CD14-positive monocyte (primary cell): ENCODE data around the gene BTBD10. TPM values are rescaled to one million over a fixed set of nuclear protein-coding genes. Genes with fewer than 3 reads are reported as not detected.
A peak's percentile ranks its signal among the peaks of the same experiment; 100 is the strongest.

Source experiments
- DNase-seq, 3 donors: peaks; one replicate each; pipeline ENCODE4 v3.0.0-alpha.2; 2011 to 2022
- H2AFZ ChIP-seq: 2 replicates; pipeline ENCODE4 v1.6.0; 2012; ENCODE audit warnings: mild to moderate bottlenecking, low read depth, low read length, inconsistent platforms; ENCODE audit not compliant: insufficient read depth, poor library complexity, severe bottlenecking
- H3K27ac ChIP-seq, 2 donors: 1 replicate in 1 of 2; 2 replicates in 1 of 2; pipeline ENCODE4 v1.5.1; 2012 to 2013; ENCODE audit warnings: low read length in 2 of 2, control low read depth in 1 of 2, inconsistent platforms in 1 of 2, low read depth in 1 of 2, mild to moderate bottlenecking in 1 of 2
- H3K27me3 ChIP-seq, 2 donors: one replicate each; pipeline versions ENCODE4 v1.6.0 to v1.6.1; 2011 to 2013; ENCODE audit warnings: low read length in 2 of 2; ENCODE audit not compliant: control insufficient read depth in 2 of 2, insufficient read depth in 2 of 2
- H3K36me3 ChIP-seq, 2 donors: replicated peaks in 1 of 2; 1 replicate in 1 of 2; 2 replicates in 1 of 2; pipeline versions ENCODE4 v1.5.1 to v1.6.1; 2012 to 2013; ENCODE audit warnings: low read length in 2 of 2, control low read depth in 1 of 2, inconsistent platforms in 1 of 2, mild to moderate bottlenecking in 1 of 2; ENCODE audit not compliant: insufficient read depth in 2 of 2, control insufficient read depth in 1 of 2
- H3K4me1 ChIP-seq, 2 donors: 1 replicate in 1 of 2; 2 replicates in 1 of 2; pipeline versions ENCODE4 v1.5.1 to v1.6.1; 2012 to 2013; ENCODE audit warnings: low read length in 2 of 2, control low read depth in 1 of 2, inconsistent platforms in 1 of 2, mild to moderate bottlenecking in 1 of 2, moderate library complexity in 1 of 2; ENCODE audit not compliant: insufficient read depth in 2 of 2, control insufficient read depth in 1 of 2
- H3K4me2 ChIP-seq: replicated peaks from 2 replicates; pipeline ENCODE3; 2012; ENCODE audit warnings: low read length, moderate library complexity, mild to moderate bottlenecking; ENCODE audit not compliant: poor library complexity, severe bottlenecking; ENCODE audit errors: extremely low read depth
- H3K4me3 ChIP-seq, 3 experiments: fragments of 200-600 bp in 1 of 3; sonication (generic) in 1 of 3; replicated peaks in 1 of 3; 1 replicate in 2 of 3; 2 replicates in 1 of 3; pipeline ENCODE4 v1.5.1; 2011 to 2013; ENCODE audit warnings: low read length in 3 of 3, mild to moderate bottlenecking in 3 of 3, control low read depth in 2 of 3, low read depth in 2 of 3, inconsistent platforms in 1 of 3, moderate library complexity in 1 of 3
- H3K79me2 ChIP-seq: 2 replicates; pipeline ENCODE4 v1.6.0; 2012; ENCODE audit warnings: mild to moderate bottlenecking, control low read depth, inconsistent platforms, low read length, moderate library complexity; ENCODE audit not compliant: insufficient read depth
- H3K9ac ChIP-seq: 2 replicates; pipeline ENCODE4 v1.6.0; 2017; ENCODE audit warnings: low read length, mild to moderate bottlenecking; ENCODE audit not compliant: insufficient read depth, poor library complexity, severe bottlenecking
- H3K9me3 ChIP-seq, 2 donors: replicated peaks in 1 of 2; 1 replicate in 1 of 2; 2 replicates in 1 of 2; pipeline versions ENCODE4 v1.5.1 to v1.6.1; 2012 to 2013; ENCODE audit warnings: low read length in 2 of 2, control low read depth in 1 of 2; ENCODE audit not compliant: control insufficient read depth in 1 of 2, insufficient read depth in 1 of 2
- H4K20me1 ChIP-seq: 2 replicates; pipeline ENCODE4 v1.6.0; 2012; ENCODE audit warnings: mild to moderate bottlenecking, low read length, control low read depth, moderate library complexity; ENCODE audit not compliant: insufficient read depth
- H3K27ac Mint-ChIP-seq, 7 donors: one replicate each; pipeline ENCODE4 v1.8.0; 2020; ENCODE audit warnings: mild to moderate bottlenecking in 7 of 7, mixed read lengths in 7 of 7, moderate library complexity in 6 of 7, inconsistent platforms in 2 of 7
- H3K27me3 Mint-ChIP-seq, 3 donors: one replicate each; pipeline ENCODE4 v1.8.0; 2021 to 2022; ENCODE audit warnings: low read depth in 3 of 3, mild to moderate bottlenecking in 3 of 3, mixed read lengths in 3 of 3, moderate library complexity in 3 of 3, inconsistent platforms in 1 of 3
- H3K36me3 Mint-ChIP-seq, 2 donors: one replicate each; pipeline ENCODE4 v1.8.0; 2020; ENCODE audit warnings: mixed read lengths in 2 of 2, inconsistent platforms in 1 of 2, mild to moderate bottlenecking in 1 of 2
- H3K4me1 Mint-ChIP-seq: one replicate; pipeline ENCODE4 v1.8.0; 2020; ENCODE audit warnings: mild to moderate bottlenecking, mixed read lengths
- H3K4me3 Mint-ChIP-seq, 2 donors: one replicate each; pipeline ENCODE4 v1.8.0; 2020; ENCODE audit warnings: mild to moderate bottlenecking in 2 of 2, mixed read lengths in 2 of 2, moderate library complexity in 1 of 2
- H3K9me3 Mint-ChIP-seq, 7 donors: one replicate each; pipeline ENCODE4 v1.8.0; 2020 to 2022; ENCODE audit warnings: mixed read lengths in 7 of 7, mild to moderate bottlenecking in 6 of 7, moderate library complexity in 6 of 7, inconsistent platforms in 2 of 7
- WGBS: methylation state at CpG from one replicate; pipeline ENCODE4 v1.1.5; 2013; ENCODE audit warnings: missing lambda C conversion rate; ENCODE audit not compliant: insufficient coverage; 5-methylcytosine and 5-hydroxymethylcytosine counted together
- intact Hi-C, 2 donors: fragments of 100-400 bp; cut with micrococcal nuclease; formaldehyde crosslinking; loops; one replicate each; pipeline versions ENCODE4 v1.15.0 to v1.15.1; 2023
- polyA plus RNA-seq, 3 donors: library from polyadenylated mRNA; depleted of rRNA in 1 of 3; unstranded in 2 of 3; stranded (reverse) in 1 of 3; fragments of 300-500 nt in 2 of 3; fragments of >200 nt in 1 of 3; fragmentation: Illumina TruSeq in 2 of 3; gene quantifications; 1 replicate in 2 of 3; 2 replicates in 1 of 3; pipeline ENCODE4 v1.2.3, GENCODE V29; 2012 to 2021
- TF ChIP-seq, protein P1 (sequence below): fragments of 200-600 bp; IDR thresholded peaks from one replicate; pipeline ENCODE4 v1.8.0; 2022; ENCODE audit warnings: antibody characterized with exemption, mild to moderate bottlenecking

BTBD10 gene
- polyA plus RNA-seq, 3 donors = 9.6 to 19.8 (median 13.8) TPM

DNA sequence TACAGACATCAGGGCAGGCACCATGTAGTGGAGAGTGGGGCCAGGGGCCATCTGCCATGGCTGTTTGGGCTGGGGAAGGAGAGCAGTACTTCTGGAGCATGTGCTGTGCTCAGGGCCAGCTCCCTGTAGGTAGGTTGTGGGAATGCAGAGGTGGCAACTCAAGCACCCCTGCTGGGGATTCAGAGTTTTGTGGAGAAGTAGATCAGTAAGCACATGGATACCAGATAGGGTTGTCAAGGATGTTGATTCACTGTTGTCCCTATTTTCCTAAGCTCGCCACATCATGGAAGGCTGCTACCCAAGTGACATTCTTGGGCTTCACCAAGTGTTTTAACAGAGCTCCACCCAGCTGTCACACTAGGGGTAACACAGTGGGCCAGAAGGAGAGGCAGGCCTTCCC, 118.2 kb downstream of the BTBD10 start:
- H3K36me3 ChIP-seq = peaks cover 11 to 59% of the 10 kb centered on the region in 2 donors
- TF ChIP-seq, protein P1, sequence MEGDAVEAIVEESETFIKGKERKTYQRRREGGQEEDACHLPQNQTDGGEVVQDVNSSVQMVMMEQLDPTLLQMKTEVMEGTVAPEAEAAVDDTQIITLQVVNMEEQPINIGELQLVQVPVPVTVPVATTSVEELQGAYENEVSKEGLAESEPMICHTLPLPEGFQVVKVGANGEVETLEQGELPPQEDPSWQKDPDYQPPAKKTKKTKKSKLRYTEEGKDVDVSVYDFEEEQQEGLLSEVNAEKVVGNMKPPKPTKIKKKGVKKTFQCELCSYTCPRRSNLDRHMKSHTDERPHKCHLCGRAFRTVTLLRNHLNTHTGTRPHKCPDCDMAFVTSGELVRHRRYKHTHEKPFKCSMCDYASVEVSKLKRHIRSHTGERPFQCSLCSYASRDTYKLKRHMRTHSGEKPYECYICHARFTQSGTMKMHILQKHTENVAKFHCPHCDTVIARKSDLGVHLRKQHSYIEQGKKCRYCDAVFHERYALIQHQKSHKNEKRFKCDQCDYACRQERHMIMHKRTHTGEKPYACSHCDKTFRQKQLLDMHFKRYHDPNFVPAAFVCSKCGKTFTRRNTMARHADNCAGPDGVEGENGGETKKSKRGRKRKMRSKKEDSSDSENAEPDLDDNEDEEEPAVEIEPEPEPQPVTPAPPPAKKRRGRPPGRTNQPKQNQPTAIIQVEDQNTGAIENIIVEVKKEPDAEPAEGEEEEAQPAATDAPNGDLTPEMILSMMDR = no peak
- no peaks in the 10 kb centered on the region for H3K9me3 ChIP-seq
- H3K4me1 Mint-ChIP-seq = peaks cover 27% of the 10 kb centered on the region
- no peak overlapping the region for H3K4me3 ChIP-seq
- no peak overlapping the region for H3K9ac ChIP-seq
- no peaks in the 10 kb centered on the region for H3K27me3 ChIP-seq
- peaks cover 0 to 2% (median 0%) of the 10 kb centered on the region in 3 donors for H3K27me3 Mint-ChIP-seq
- no peak overlapping the region for H3K27ac ChIP-seq
- peaks cover 5 to 8% of the 10 kb centered on the region in 2 donors for H3K4me1 ChIP-seq
- intact Hi-C loops = loop anchor here (2.0 to 10.0 kb wide), 3 partner anchors 160 to 380 kb away; no protein-coding TSS in a partner anchor
- no peak for DNase-seq
- peak overlapping the region in 1 of 7 donors; percentile 34 for H3K27ac Mint-ChIP-seq
- H3K36me3 Mint-ChIP-seq = peaks cover 44 to 50% of the 10 kb centered on the region in 2 donors
- no peaks in the 10 kb centered on the region for H3K9me3 Mint-ChIP-seq
- WGBS = no CpG with 5 or more reads among the region's 1 CpG
- H4K20me1 ChIP-seq = peaks cover 100% of the 10 kb centered on the region
- no peak overlapping the region for H2AFZ ChIP-seq
- no peak overlapping the region for H3K4me2 ChIP-seq
- no peak overlapping the region for H3K4me3 Mint-ChIP-seq
- H3K79me2 ChIP-seq = peaks cover 8% of the 10 kb centered on the region

DNA sequence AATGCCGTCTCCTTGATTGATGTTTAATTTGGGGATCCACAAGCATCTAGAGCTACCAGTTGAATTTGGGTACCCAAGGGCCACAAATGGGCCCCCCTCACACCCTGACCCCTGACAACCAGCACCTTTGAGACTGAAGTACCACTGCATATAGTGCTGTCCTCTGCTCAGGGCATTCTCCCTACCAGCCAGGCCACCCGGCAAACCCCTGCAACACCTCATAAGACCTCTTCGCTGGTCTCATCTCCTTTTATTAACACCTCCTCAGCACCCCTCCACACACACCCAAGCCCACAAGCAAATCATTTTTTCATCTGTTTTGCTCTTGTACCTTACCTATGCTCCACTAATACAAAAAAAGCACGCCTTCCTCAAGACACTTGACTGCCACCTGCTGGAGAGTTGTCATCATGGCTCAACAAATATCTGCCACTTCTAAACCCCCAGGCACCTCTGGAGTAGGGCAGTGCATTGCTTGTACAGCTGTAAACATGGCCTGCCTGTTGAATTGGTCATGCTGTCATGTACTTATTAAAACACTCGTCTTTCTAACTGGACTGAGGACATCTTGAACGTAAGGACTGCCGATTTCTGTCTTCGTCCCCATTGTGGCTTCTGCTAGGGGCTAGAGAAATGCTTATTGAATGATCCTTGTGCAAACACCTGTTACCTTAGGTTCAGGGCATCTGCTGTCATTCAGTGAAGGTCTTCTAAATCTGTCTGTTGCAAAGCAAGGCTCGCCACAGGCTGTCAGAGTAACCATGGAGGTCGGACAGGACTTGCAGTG, 118.9 kb downstream of the BTBD10 start:
- peaks cover 7 to 61% of the 10 kb centered on the region in 2 donors for H3K36me3 ChIP-seq
- H3K4me3 Mint-ChIP-seq = no peak overlapping the region
- no peak overlapping the region for H3K4me3 ChIP-seq
- peaks cover 39 to 50% of the 10 kb centered on the region in 2 donors for H3K36me3 Mint-ChIP-seq
- peaks cover 31% of the 10 kb centered on the region for H3K4me1 Mint-ChIP-seq
- peaks cover 0 to 2% (median 1%) of the 10 kb centered on the region in 3 donors for H3K27me3 Mint-ChIP-seq
- no peak overlapping the region for H3K27ac ChIP-seq
- WGBS = 77% methylated on average over 8 of the region's 10 CpGs
- TF ChIP-seq, protein P1 = peak; percentile 87
- intact Hi-C loops = loop anchor here (2.0 to 10.0 kb wide), 3 partner anchors 159 to 379 kb away; no protein-coding TSS in a partner anchor
- no peak overlapping the region for H3K9ac ChIP-seq
- H3K27me3 ChIP-seq = no peaks in the 10 kb centered on the region
- peaks cover 5 to 8% of the 10 kb centered on the region in 2 donors for H3K4me1 ChIP-seq
- H3K9me3 Mint-ChIP-seq = no peaks in the 10 kb centered on the region
- peaks cover 100% of the 10 kb centered on the region for H4K20me1 ChIP-seq
- H2AFZ ChIP-seq = no peak overlapping the region
- no peak overlapping the region for H3K4me2 ChIP-seq
- no peaks in the 10 kb centered on the region for H3K9me3 ChIP-seq
- DNase-seq = peak; percentile 38 to 53 (median 45)
- H3K79me2 ChIP-seq = peaks cover 8% of the 10 kb centered on the region
- peak overlapping the region in 1 of 7 donors; percentile 34 for H3K27ac Mint-ChIP-seq
